ENCODE data around the gene APOE. TPM values are rescaled to one million over a fixed set of nuclear protein-coding genes. Genes with fewer than 3 reads are reported as not detected.
A peak's percentile ranks its signal among the peaks of the same experiment; 100 is the strongest.

APOE gene
- total RNA-seq, 1 donor from 2014 or later, result not detected

DNA sequence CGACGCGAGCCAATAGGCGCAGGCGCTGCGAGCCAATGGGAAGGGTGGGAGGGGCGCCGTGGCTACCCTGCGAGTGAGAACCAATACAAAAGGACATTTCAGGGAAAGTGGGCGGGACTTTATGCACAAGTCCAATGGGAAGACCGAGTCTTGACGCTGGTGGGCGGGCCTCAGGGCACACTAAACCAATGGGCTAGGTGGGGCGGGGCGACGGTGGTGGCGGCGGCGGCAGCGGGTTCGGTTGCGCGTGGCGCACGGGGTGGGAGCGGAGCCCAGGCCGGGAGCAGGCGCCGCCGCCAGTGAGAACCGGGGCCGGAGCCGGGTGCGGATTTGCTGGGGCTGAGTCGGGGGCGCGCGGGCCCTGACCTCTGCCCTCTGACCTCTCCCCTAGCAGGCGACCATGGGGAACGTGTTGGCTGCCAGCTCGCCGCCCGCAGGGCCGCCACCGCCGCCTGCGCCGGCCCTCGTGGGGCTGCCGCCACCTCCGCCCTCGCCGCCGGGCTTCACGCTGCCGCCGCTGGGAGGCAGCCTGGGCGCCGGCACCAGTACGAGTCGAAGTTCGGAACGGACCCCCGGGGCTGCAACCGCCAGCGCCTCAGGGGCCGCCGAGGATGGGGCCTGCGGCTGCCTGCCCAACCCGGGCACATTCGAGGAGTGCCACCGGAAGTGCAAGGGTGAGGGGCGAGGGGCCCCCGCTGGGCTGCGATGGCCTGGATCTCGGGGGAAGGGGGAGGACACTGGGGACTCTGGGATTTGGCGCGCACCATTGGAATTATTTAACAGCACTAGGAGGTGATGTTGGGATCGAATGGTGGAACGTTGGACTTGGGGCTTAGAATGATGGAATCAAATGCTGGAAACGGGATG lies 14.3 kb upstream of the APOE start, which contains the start of gene TOMM40:
Gene TOMM40, plus strand, starts transcription at position 239 of the 867 bp plus-strand sequence. Its CDS starts 162 bp downstream, at position 401.
- intact Hi-C loops (cut with micrococcal nuclease), result loop anchor here (1.0 to 5.0 kb wide), 3 partner anchors 138 to 679 kb away; partner anchors contain the start of genes CLASRP and ZNF227
- Mint-ChIP-seq H3K4me1 (peaks cover 34% of the 10 kb centered on the region), H3K4me3 (peak within 1 kb of the TSS; percentile 87), H3K27me3 (no peaks in the 10 kb centered on the region), H3K9me3 (peaks cover 2% of the 10 kb centered on the region), H3K36me3 (ENCODE audit: low read depth) (peaks cover 42% of the 10 kb centered on the region), H3K27ac (peak within 1 kb of the TSS; percentile 87)
- no peak for ATAC-seq (ENCODE audit: low read depth)
- POLR2A ChIA-PET, result interaction anchor here (0.6 to 3.1 kb wide), 12 partner anchors 17 to 826 kb away, joined by 3 to 11 read pairs (median 4); partner anchors contain the start of genes BLOC1S3, CLPTM1 and TRAPPC6A
- no peak for TF ChIP-seq CTCF (IDR thresholded peaks at IDR 0.05)
- peak; percentile 92 for DNase-seq
- CTCF ChIA-PET, result no interaction called here

DNA sequence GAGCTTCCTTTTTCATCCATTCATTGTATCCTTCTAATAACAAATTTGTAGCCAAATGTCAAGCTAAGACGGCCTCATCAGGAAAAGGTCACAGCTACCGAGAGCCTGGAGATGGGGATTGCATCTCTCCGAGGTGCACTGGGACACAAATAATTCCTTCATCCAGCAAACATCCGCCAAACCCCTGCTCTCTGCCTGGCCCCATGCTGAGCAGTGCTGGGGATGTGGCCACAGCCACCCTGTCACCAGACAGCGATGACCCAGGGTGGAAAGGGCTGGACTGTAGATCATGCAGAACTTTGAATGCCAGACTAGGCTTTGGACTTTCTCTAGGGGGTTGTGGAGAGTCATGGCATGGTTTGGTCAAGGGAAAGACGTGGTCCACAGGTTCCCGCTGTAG lies 12.7 kb upstream of the APOE start:
- ChIA-PET CTCF (no interaction called here), POLR2A (interaction anchor here (0.5 to 3.1 kb wide), 2 partner anchors 62 to 65 kb away, joined by 11 to 14 read pairs; partner anchors contain the start of gene CLPTM1)
- ATAC-seq (ENCODE audit: low read depth) (no peak), DNase-seq (no peak)
- H3K27ac Mint-ChIP-seq, result no peak overlapping the region
- no peak for TF ChIP-seq CTCF (IDR thresholded peaks at IDR 0.05)
- H3K36me3 Mint-ChIP-seq (ENCODE audit: low read depth), result peaks cover 59% of the 10 kb centered on the region
- intact Hi-C loops (cut with micrococcal nuclease), result loop anchor here (5.0 kb wide), 1 partner anchor 681 kb away; the partner anchor contains the start of gene ZNF227
- no peaks in the 10 kb centered on the region for H3K27me3 Mint-ChIP-seq
- H3K9me3 Mint-ChIP-seq, result peaks cover 2% of the 10 kb centered on the region
- H3K4me3 Mint-ChIP-seq, result peak overlapping the region; percentile 87
- peaks cover 34% of the 10 kb centered on the region for H3K4me1 Mint-ChIP-seq

GRCh38 chr19:44893332-44894051 lies 12.1 kb upstream of the APOE start:
- ATAC-seq (ENCODE audit: low read depth) (no peak), DNase-seq (no peak)
- Mint-ChIP-seq H3K27me3 (no peaks in the 10 kb centered on the region), H3K9me3 (peaks cover 2% of the 10 kb centered on the region), H3K36me3 (ENCODE audit: low read depth) (peaks cover 63% of the 10 kb centered on the region), H3K4me3 (peak overlapping the region; percentile 87), H3K4me1 (peaks cover 34% of the 10 kb centered on the region), H3K27ac (no peak overlapping the region)
- ChIA-PET POLR2A (interaction anchor here (0.5 kb wide), 1 partner anchor 66 kb away, joined by 14 read pairs; no protein-coding TSS in a partner anchor), CTCF (no interaction called here)
- intact Hi-C loops (cut with micrococcal nuclease), result loop anchor here (5.0 kb wide), 1 partner anchor 681 kb away; the partner anchor contains the start of gene ZNF227
- no peak for TF ChIP-seq CTCF (IDR thresholded peaks at IDR 0.05)

- H3K4me3 Mint-ChIP-seq, result no peak overlapping the region
- DNase-seq (no peak), ATAC-seq (ENCODE audit: low read depth) (no peak)
- H3K9me3 Mint-ChIP-seq, result peaks cover 2% of the 10 kb centered on the region
- ChIA-PET POLR2A (no interaction called here), CTCF (no interaction called here)
- H3K36me3 Mint-ChIP-seq (ENCODE audit: low read depth), result peaks cover 63% of the 10 kb centered on the region
- peaks cover 32% of the 10 kb centered on the region for H3K4me1 Mint-ChIP-seq
- no peak overlapping the region for H3K27ac Mint-ChIP-seq
- intact Hi-C loops (cut with micrococcal nuclease), result loop anchor here (5.0 kb wide), 1 partner anchor 682 kb away; the partner anchor contains the start of gene ZNF227
- no peak for TF ChIP-seq CTCF (IDR thresholded peaks at IDR 0.05)
- no peaks in the 10 kb centered on the region for H3K27me3 Mint-ChIP-seq
Observed at GRCh38 chr19:44894052-44894400, 11.6 kb upstream of the APOE start.
